ENCODE results near the gene METTL27.

The METTL27 gene

GRCh38 chr7:73809467-73809951 is 32.8 kb downstream of the METTL27 start:
- Histone ChIP-seq H3K27ac (replicated peaks) (no peak overlapping the region), H3K4me3 (replicated peaks; ENCODE audit: insufficient read depth, low read length) (no peak overlapping the region), H3K27me3 (ENCODE audit: insufficient read depth, poor library complexity, severe bottlenecking) (no peaks in the 10 kb centered on the region)
- DNase-seq (ENCODE audit: low read depth in 1 of 2, low spot score in 1 of 2), result no peak
- TF ChIP-seq POLR2AphosphoS5 (IDR thresholded peaks at IDR 0.05; ENCODE audit: low read depth) (no peak), GABPA (IDR thresholded peaks at IDR 0.05; ENCODE audit: low read depth) (no peak), CTCF (IDR thresholded peaks at IDR 0.05; ENCODE audit: insufficient read depth, low read length) (no peak), SPI1 (IDR thresholded peaks at IDR 0.05; ENCODE audit: borderline replicate concordance, low read depth) (no peak), REST (IDR thresholded peaks at IDR 0.05; ENCODE audit: insufficient replicate concordance, low read depth) (no peak)

DNA sequence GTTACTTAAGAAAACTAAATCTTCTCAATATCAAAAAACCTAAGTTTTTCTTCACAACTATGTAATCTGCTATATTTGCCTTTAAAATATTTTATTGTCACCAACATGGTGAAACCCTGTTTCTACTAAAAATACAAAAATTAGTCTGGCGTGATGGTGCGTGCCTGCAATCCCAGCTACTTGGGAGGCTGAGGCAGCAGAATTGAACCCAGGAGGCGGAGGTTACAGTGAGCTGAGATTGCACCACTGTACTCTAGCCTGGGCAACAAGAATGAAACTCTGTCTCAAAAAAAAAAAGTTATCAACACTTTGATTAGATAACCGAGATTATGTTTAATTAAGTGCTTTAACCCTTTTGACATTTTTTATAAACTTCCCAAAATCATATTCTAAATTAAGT is 39.9 kb downstream of the METTL27 start:
- no peak overlapping the region for H3K4me3 ChIP-seq (replicated peaks; ENCODE audit: insufficient read depth, low read length)
- no peaks in the 10 kb centered on the region for H3K27me3 ChIP-seq (ENCODE audit: insufficient read depth, poor library complexity, severe bottlenecking)
- no peak overlapping the region for H3K27ac ChIP-seq (replicated peaks)
- TF ChIP-seq POLR2AphosphoS5 (IDR thresholded peaks at IDR 0.05; ENCODE audit: low read depth), result no peak
- no peak for TF ChIP-seq REST (IDR thresholded peaks at IDR 0.05; ENCODE audit: insufficient replicate concordance, low read depth)
- no peak for TF ChIP-seq GABPA (IDR thresholded peaks at IDR 0.05; ENCODE audit: low read depth)
- no peak for TF ChIP-seq CTCF (IDR thresholded peaks at IDR 0.05; ENCODE audit: insufficient read depth, low read length)
- no peak for TF ChIP-seq SPI1 (IDR thresholded peaks at IDR 0.05; ENCODE audit: borderline replicate concordance, low read depth)
- no peak for DNase-seq (ENCODE audit: low read depth in 1 of 2, low spot score in 1 of 2)

DNA sequence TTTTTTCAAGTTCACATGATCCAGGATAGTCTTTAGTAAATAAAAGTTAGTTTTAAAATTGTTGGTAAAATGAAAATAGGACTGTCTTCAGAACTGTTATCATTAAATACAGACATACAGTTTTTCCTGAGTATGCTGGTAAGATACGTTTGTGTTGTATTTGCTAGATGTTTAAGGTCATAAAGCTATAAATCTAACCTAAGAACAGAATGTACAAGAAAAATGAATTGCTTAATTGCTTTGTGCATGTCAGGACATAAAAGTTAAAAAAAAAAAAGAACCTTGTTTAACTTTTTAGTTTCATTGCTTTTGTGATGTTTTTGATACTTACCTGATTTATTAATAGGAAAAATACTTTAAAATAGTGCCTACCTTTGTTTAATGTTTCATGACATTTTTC is 40.7 kb downstream of the METTL27 start:
- H3K27ac ChIP-seq (replicated peaks), result no peak overlapping the region
- DNase-seq (ENCODE audit: low read depth in 1 of 2, low spot score in 1 of 2), result no peak
- no peak for TF ChIP-seq CTCF (IDR thresholded peaks at IDR 0.05; ENCODE audit: insufficient read depth, low read length)
- TF ChIP-seq REST (IDR thresholded peaks at IDR 0.05; ENCODE audit: insufficient replicate concordance, low read depth), result no peak
- TF ChIP-seq POLR2AphosphoS5 (IDR thresholded peaks at IDR 0.05; ENCODE audit: low read depth), result no peak
- TF ChIP-seq GABPA (IDR thresholded peaks at IDR 0.05; ENCODE audit: low read depth), result no peak
- TF ChIP-seq SPI1 (IDR thresholded peaks at IDR 0.05; ENCODE audit: borderline replicate concordance, low read depth), result no peak
- H3K27me3 ChIP-seq (ENCODE audit: insufficient read depth, poor library complexity, severe bottlenecking), result no peaks in the 10 kb centered on the region
- no peak overlapping the region for H3K4me3 ChIP-seq (replicated peaks; ENCODE audit: insufficient read depth, low read length)
